ENCODE results near the gene COPS9.

COPS9 gene

DNA sequence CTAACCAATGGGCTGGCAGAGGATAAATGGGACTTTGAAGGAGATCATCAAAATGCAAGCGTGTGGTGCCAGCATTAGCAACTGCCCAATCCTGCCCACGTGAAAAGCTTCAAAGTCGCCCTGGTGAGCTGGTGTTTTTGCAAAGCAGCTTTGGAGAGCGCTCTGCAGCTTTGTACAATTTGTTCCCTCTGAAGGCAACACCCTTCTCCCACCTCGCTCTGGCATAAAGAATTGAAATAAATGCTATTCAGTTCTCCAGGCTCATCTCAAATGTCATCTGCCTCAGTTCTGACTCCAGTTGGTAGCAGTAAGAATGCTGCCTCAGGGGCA, 3.5 kb downstream of the COPS9 start:
- DNase-seq, result no peak

DNA sequence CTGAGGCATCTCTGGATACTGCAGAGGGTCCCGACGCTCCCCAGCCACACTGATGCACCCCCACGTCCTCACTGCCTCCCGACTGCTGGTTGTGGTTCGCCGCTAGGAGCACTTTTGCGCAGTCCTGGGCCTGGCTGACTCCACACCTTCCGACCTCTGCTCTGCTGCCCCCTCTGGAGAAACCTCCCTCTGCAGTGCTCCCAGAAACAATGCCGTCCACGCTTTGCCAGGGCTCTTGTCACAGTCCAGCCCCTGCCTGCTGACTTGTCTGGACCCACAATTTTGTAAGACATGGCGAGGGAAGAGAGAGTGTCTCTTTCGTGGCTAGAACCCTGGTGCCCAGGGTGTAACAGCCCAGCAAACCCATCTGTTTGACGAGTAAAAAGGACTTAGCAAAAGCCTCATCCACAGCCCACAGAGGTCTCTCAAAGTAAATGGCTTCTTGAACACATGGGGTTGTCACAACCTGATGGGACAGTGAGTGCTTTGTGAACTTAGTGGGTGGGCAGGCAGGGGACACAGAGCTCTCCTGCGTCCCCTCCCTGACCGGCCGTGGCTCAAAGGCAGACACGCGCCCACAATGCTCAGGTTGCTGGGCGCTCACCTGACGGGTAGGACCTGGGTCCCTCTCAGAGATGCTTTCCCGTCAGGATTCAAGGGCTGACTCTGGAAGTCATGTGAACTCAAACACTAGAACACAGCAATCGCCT, 4.0 kb downstream of the COPS9 start:
- DNase-seq, result no peak

DNA sequence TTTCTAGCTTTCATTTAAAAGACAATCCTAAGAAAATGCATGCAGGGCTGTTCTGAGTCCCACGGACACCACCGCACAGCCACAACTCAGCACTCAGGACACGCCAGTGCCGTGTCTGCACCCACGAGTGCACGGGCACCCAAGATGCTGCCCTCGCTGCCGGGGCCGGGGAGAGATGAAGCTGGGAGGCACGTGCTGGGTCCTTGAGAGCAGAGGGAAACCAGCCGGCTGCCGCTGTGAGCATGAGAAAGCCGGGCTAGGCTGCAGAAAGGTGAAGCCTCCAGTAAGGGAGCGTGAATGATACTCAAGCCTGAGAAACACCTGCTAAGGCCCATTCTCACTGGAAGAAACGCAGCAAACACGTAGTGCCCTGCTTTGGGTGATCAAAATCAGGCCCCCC, 4.8 kb downstream of the COPS9 start:
- no peak for DNase-seq

DNA sequence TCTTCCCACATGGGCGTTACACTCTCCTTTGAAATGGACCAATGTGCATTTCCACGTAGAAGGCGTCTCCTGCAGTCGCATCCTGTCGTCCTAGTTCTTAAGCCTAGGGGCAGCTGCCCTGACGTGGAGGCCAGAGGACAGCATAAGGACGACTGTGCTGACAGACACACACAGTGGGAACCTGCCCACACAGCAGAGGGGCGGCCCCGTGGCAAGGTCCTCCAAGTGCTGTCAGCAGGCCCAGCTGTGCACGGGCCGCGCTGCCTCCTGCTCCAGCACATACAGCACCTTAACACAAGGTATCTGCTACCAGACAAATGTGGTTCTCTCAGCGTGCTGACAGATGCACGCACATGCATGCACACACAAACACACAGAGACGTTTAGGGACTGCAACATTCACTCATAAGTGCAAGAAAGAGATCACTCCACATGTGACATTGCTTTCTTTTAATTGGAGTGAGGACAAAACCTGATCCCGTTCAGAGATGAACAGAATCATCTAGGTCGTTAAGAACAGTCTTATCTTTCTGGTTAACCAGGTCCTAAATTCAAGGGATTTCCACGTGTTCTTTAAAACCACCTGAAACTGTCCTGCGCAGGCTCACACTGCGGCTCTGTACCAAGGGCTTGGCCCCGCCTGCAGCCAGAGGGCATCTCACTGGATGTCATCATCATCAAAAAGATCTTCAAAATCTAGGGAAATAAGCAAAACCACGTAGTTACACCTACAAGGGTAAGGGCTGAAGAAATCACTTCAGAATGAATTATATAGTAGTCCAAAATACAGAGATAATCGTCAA, 5.5 kb downstream of the COPS9 start:
- DNase-seq, result no peak

DNA sequence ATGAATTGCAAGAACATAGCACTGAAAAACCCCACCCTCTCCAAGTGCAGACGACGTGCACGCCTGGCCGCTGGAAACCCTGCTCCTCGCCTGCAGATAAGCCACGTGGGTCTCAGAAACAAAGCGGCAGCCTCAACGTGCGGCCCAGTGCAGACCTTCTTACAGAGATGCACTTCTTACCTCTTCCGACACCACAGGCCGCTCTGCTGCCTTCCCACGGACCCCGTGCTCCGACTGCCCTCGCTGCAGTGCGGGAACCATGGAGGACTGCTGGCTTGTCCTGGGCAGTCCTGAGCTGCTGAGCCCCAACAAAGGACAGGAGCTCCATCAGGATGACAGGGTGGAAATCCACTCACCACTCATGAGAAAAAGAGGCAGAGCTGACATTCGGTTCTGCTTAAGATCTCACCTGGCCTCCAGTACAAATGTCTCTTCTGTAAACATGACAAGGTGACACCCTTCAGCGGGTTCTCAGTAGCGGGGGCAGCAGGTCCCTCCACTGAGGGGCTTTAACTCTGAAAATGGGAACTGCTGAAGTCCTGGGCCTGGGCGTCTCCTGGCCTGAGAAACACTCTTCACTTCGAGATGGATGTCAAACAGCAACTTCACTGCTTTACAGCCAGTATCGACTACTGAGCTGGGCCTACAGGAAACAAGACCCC, 6.2 kb downstream of the COPS9 start:
- DNase-seq, result no peak

DNA sequence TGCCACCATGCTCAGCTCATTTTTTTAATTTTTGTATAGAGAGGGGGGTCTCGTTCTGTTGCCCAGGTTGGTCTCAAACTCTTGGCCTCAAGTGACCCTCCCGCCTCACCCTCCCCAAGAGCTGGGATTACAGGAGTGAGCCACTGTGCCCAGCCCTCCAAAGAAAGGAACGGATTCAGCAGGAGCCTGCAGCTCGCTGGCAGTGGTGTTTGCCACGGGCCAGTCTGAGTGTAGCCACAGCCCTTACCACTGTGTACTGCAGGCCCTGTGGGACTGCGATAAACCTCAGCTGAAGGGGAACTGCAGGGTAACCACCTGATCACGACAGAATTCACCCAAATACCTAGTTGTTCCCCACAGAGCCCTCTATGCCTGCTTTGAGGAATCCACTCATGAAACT, 6.8 kb downstream of the COPS9 start:
- no peak for DNase-seq

DNA sequence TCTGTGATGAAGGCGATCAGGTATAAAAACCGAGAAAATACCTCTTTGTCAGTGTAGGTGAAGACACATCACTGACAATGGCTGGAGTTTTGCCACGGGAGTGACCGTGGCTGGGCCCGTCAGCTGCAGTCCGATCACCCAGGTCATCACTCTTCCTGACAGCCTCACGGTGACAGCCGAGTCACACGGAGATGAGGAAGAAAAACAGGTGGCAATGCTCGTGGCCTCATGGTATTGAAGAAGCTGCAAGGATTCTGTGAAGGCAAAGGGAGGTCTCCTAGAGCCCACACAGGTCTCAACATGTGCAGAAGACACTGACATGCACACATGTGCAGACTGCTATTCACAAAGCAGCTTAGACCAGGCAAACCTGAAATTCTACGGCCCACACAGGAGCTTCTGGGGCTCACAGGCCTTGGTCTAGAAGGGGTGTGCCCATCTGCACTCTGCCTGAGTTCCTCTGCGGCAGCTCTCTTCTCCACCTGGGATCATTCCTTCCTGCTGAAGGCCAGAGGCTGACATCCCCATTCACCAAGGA, 7.4 kb downstream of the COPS9 start:
- DNase-seq, result no peak

DNA sequence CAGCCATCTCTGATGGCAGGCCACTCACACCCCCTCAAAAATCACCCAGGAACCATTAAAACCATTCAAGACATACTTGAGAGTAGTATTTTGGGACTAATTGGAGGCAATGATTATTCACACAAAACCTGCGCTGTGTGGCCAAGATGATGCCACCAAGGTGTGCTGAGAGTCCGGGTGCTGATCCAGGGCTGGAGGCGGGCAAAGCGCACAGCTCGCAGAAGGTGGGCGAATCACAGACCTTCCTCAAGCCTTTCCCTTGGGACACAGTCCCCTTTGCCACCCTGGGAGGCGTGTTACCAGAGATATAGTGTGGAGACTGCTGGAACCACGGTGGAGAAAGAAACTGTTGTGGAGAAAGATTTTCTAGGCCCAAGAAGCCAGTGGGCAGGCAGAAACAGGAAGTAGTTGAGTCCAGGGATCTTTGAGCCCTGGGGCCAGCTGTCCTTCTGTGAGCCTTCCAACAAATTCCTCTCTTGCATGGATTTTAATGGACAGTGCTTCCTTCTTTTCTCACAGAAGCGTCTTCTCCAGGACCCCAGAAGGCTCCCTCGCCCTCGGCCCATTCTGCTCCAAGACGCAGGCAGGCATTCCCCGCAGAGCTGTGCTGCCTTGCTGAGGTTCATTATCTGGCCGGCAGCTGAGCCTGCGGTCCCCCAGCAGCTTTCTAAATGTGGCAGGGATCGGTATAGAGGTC, 8.0 kb downstream of the COPS9 start:
- DNase-seq, result no peak

DNA sequence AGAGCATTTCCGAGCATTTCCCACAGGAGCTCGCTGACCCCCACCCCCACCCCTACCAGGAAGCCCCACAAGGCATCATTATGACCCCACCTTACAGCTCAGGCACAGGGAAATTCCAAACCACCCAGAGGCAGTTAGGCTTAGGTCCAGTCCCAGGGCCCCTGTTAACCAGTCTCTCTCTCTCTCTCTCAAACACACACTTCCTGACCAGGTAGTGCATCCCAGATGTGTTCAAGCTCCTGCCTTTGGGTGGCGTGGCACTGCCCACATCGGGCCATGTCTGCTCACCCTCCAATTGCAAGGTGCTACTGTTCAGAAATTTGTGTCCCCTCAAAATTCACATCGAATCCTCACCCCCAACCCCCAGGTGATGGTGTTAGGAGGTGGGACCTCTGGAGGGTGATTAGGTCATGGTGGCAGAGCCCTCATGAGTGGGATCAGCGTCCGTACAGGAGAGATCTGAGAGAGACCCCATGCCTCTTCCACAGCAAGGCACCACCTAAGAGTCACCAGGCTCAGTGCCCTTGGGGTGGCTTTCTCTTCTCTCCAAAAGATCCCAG, 8.8 kb downstream of the COPS9 start:
- no peak for DNase-seq

DNA sequence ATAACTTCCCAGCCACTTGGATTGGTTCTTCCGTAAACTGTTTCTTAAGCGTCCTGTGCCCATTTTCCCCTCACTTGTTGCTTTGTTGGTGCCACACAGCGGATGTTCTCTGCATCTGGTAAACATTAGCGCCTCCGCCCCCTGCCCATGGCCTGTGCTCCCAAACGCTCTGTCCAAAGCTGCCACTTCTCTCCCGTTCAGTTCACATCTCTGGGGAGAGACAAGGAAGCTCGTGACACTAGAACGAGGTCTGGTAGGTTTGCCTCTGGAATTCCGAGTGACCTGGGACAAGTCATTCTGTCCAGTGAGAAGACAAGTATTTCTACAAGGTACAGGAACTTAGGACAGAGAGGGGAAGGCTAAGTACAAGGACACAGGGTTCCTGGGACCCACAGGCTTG, 9.4 kb downstream of the COPS9 start:
- no peak for DNase-seq

DNA sequence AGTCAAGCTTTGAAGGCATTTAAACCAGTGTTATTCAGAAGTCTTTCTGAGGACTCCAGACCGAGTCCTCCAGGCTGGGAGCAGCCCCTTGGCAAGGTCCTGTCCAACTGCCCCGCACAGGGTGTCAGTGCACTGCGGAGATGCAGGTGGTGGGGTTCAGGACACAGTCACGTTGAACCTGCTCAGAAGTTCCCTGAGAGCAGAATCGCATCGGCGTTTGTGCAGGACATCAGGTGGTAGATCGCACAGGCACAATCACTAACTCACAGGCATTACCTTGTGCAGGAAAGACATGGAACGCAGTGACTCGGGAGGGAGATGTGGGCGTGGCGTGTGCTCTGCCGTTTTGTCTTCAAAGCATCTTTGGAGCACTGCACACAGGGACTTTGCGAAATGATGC, 10.4 kb downstream of the COPS9 start:
- no peak for DNase-seq

DNA sequence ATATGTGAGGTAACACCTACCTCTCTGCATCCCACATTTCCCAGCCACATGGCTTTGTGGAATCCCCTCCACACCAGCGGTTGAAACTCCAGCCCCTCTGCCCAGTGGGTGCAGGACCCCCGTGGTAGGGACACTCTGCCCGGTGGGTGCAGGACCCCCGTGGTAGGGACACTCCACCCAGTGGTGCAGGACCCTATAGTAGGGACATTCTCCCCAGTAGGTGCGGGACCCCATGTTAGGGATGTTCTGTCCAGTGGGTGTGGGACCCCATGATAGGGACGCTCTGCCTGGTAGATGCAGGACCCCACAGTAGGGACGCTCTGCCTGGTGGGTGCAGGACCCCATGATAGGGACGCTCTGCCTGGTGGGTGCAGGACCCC, 11.5 kb downstream of the COPS9 start:
- DNase-seq, result no peak

DNA sequence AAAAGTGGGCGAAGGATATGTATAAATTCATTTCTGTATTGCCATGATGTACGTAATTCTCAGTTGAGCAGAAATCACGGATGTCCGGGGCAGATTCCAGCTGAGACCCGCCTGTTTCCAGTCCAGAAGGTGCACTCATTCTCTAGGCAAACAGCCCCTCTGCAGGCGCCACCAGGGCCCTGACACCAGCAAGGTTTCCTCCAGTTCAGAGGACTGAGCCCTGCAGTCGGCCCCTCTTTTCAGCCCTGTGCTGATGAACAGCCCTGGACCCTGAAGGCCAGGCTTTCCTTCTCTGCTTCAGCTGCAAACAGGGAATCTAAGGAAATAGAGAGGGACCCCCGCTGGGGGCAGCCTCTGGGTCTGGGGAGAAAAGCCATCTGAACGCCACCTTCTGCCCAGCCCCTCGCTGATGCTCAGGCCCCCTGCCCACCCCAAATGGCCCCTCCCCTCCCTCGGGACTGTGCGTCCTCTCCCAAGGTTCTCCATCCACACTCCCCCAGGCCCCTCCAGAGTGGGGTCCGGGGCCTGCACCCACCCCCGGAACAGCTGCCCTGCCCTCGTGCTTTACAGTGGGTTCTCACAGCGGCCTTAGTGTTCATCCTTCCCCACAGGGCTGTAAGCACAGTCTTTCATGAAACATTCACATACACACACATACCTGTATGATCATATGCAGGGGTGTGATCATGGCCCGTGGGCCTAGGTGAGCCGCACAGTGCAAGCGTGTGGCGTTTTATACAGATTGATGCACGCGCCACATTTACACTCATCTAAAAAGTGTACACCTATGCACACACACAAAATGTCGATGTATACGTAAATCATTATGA, 12.1 kb downstream of the COPS9 start:
- DNase-seq, result no peak

DNA sequence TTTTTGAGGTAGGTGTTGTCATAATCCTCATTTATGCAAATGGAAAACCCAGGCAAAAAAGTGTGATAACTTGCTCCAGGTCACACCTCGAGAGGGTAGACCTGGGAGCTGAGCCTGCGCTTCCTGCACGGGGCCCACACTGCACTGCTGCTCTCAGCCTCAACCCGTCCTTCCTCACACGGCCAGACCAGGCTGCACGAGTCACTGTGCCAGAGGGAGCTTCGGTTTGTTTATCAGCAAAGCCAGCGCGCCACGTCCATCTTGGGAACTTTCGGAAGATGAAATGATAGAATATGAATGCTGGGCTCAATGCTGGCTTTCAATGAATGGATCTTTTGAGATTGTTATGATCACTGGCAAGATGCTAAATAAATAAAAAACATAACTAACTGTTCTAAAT, 14.4 kb downstream of the COPS9 start:
- DNase-seq, result no peak

DNA sequence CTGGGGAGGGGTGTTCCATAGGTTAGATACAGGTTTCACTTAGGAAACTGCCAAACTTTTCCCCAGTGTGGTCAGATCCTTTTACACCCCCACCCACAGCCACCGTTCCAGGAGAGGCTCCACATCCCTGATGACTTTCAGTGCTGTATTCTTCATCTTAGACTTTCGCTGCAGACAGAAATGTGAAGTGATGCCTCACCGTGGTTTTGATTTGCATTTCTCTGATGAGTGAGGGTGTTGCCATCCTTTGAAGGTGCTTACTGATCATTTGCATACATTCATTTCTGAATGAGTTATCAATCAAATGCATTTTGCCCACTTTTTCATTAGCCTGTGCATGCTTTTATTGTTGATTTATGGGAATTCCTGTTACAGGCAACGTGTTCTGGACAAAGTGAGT, 14.9 kb downstream of the COPS9 start:
- DNase-seq, result no peak

DNA sequence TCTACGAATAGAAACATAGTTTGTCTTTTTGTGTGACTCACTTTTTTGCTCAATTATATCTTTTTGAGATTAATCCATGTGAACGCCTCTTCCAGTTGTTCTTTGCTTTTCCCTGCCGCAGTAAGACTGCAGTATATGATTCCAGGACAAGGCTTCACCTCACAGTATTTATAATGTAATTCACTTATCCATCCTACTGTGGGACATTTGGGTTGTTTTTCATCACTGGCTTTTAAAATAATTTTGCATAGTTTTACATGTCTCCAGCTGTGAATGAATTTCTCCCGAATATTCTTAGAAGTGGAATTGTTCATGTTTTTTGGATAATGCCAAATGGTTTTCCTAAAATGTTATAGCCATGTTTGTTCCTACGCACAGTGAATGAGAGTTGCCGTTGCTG, 21.9 kb downstream of the COPS9 start:
- DNase-seq, result no peak

DNA sequence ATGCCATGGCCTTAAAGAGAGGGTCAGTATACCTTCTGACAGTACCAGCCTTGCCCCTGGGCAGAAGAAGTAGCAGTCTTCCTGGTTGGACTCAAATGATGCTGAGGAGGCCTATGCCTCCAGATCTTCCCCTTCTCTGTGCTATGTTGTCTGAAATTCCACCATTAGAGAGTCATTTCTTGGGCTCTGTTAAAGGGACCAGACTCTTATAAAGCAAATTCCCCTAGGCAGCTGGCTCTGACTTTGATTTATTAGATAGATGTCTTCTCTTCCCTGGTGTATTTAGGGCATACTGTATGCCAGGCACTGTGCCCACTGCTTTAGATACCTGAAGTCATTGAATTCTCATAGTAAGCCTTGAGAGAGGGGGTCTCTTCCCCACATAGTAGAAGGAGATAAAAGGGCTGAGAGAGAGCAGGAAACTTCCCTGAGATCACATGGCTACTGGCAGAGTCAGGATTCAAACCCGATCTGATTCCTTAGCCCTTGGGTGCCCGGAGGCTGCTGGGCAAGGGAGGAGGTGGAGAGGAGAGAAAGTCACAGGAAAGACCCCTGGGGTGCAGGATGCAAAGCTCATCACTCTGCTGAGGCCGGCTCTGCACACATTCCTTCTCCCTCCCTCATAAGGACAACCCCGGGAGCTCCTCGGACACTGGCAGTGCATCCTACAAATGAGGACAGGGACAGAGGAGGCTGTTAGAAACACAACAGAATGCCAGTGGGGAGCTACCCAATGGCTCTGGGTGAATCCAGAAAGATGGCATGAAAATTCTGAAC, 23.0 kb downstream of the COPS9 start:
- no peak for DNase-seq

DNA sequence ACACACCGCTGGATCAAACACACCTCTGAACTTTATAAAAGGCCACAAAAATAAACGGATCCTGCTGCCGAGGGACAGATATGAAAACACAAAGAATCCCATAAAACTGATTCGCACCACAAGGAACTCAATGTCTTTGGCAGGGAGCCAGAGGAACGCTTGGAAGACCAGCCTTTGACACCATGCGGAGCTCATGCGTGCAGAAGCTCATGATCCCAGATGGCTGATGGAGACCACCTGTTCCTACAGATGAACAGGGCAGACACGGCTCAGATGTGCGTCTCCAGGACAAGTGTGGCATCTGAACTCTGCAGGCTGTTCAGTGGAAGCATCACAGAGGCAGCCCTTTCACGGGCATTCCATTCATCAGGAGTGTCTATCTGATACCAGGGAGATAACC, 24.9 kb downstream of the COPS9 start:
- no peak for DNase-seq

DNA sequence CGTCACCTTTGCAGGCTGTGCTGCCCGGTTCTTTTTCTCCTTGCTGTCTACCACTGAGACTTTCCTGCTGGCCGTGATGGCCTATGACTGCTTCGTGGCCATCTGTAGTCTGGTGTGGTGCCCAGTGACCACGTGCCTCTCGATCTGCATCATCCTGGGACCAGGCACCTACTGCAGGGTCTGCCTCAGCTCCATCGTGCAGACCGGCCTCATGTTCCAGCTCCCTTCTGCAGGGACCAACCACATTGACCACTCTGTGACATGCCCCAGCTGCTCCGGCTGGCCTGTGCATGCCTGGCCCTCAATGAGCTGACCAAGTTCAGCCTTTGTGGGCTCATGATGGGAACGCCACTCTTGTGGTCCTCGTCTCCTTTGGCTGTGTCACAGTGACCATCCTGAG, 26.7 kb downstream of the COPS9 start:
- DNase-seq, result no peak

DNA sequence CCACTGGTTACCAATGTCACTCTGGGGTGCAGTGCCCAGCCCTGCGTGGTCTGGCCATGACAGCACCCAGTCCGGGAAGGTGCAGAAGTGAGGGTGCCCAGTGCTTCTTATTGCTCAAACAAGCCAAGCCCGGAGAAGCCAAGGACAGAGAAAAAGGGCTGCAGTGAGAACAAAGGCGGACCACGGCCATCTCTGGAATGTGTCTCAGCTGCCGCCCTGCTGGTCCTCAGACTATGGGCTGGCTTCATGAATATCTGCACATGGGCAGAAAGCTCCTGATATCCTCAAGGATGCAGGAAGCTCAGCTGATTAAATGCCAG, 28.7 kb downstream of the COPS9 start:
- DNase-seq, result no peak

DNA sequence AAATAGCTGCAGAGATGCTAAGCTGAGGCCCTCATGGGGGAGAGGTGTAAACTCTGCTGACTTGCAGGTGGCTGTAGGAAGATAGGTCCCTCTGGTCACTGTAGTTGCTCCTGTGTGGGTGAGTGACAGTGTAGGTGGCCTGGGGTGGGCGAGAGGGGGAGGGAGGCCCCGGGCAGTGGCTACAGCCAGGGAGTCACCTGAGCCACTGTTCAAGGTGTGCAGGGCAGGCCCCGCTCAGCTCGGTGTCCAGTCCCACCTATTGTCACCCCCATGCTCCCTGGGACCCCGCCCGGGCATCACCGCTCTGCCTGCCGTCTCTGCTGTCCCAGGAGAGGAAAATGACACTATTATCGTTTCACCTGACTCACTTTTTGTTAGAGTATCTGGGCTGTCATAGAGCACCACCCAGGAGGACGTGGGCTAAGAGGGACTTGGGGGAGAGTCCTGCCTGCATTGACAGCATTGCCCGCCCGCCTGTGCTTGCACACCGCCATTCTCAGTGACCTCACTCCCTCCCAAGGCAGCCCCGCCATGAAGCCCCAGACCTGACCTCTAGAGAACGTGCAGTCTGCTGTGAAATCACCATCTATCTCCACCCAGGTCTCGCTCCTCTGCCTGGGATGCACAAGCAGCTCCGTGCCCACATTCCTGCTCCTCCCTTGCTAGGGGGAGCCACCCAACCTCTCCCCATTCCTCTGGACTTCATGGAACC, 29.2 kb downstream of the COPS9 start:
- DNase-seq, result no peak
